Coronary artery (tissue), 2 donors: Measurements from ENCODE around the gene TUNAR.

Source experiments
- DNase-seq: peaks from one replicate; pipeline ENCODE4 v3.0.0-alpha.2; 2017; ENCODE audit warnings: low spot score
- H3K27ac ChIP-seq, 2 donors: fragments of 200-600 bp; sonication (generic); one replicate each; pipeline ENCODE4 v1.5.1; 2016 to 2019
- H3K4me3 ChIP-seq: fragments of 200-600 bp; sonication (generic); 2 replicates; pipeline ENCODE4 v1.5.1; 2016; ENCODE audit warnings: mild to moderate bottlenecking, moderate library complexity
- TF ChIP-seq, protein P1 (sequence below): fragments of 200-600 bp; sonication (generic); IDR thresholded peaks from one replicate; pipeline ENCODE4 v1.5.1; 2019; ENCODE audit warnings: antibody characterized with exemption

Gene TUNAR

DNA sequence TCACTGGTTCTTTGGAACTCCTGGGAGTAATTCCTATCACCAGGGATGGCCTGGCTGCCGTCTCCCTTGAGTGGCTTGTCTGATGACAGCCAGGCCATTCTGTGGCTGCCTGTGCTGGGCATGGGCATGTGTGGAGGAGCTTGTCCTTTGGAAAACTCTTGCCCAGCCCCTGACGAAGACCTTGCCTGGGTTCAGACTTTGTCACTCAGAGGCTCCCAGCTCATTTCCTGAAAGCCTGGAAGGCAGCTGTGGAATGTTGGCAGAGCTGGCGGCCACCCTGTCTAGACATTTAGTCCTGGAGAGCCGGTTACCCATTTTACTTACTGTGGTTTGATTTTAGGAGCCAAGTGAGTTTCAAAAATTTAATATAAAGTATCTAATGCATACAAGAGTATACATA is 34.0 kb downstream of the TUNAR start:
- no peak overlapping the region for H3K4me3 ChIP-seq
- TF ChIP-seq, protein P1, sequence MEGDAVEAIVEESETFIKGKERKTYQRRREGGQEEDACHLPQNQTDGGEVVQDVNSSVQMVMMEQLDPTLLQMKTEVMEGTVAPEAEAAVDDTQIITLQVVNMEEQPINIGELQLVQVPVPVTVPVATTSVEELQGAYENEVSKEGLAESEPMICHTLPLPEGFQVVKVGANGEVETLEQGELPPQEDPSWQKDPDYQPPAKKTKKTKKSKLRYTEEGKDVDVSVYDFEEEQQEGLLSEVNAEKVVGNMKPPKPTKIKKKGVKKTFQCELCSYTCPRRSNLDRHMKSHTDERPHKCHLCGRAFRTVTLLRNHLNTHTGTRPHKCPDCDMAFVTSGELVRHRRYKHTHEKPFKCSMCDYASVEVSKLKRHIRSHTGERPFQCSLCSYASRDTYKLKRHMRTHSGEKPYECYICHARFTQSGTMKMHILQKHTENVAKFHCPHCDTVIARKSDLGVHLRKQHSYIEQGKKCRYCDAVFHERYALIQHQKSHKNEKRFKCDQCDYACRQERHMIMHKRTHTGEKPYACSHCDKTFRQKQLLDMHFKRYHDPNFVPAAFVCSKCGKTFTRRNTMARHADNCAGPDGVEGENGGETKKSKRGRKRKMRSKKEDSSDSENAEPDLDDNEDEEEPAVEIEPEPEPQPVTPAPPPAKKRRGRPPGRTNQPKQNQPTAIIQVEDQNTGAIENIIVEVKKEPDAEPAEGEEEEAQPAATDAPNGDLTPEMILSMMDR, result no peak
- DNase-seq, result no peak
- no peak overlapping the region for H3K27ac ChIP-seq

DNA sequence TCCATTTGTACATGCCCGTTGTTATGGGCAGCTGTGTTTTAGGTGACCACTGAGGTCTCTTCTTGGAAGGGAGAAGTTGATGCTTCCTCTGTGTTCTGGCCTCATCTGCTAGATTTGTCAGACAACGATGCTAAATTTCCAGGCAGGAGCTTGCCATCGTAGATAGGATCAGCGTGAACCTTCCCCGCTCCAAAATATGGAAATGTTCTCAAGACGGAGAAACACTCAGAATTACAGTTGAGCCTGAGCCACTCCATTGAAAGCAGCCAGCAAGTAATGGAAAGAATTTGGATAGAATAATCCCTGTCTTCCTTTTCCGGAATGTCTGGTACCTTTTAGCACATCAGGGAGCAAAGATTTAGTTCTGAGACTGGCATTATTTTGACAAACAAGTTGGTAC is 34.8 kb downstream of the TUNAR start:
- TF ChIP-seq, protein P1, result no peak
- no peak overlapping the region for H3K4me3 ChIP-seq
- DNase-seq, result no peak
- H3K27ac ChIP-seq, result no peak overlapping the region

DNA sequence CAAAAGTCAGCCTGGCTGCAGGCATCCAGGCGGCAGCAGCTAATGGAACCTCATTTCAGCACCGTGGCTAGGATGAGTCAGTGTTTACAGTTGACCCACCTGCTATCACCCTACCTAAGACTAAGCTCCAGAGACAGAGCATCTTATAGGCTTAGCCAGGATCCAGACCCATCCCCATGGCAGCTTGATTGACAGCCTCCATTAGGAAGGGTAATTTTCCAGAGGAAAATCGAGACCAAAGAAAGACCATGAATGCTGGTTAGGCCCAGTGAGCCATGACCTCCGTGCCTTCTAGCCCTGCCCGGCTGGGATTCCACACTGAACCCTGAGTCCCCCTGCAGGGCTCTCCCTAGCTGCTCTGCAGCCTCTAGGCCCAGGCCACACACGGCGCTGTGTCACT is 38.7 kb downstream of the TUNAR start:
- DNase-seq, result no peak
- Histone ChIP-seq H3K4me3 (no peak overlapping the region), H3K27ac (no peak overlapping the region)
- TF ChIP-seq, protein P1, result no peak

DNA sequence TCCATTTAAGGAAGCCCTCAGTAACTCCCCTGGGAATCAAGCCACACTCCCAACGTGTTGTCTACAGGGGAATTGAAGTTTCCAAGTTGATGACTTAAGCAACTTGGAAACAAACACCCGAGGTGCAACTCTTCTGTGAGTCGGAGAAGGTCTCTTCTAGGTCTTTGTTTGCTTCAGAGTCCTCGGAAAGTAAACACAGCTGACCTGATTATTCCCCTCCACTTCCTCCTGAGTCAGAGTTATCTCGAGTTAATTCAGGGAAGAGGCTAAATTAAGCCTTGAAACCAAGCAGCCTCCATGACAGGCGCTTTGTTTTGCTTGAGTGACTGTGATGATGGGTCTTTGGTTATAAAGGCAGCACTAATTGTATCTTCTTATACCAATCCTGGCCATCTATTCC is 41.8 kb downstream of the TUNAR start:
- DNase-seq, result no peak
- H3K27ac ChIP-seq, result no peak overlapping the region
- TF ChIP-seq, protein P1, result no peak
- no peak overlapping the region for H3K4me3 ChIP-seq

DNA sequence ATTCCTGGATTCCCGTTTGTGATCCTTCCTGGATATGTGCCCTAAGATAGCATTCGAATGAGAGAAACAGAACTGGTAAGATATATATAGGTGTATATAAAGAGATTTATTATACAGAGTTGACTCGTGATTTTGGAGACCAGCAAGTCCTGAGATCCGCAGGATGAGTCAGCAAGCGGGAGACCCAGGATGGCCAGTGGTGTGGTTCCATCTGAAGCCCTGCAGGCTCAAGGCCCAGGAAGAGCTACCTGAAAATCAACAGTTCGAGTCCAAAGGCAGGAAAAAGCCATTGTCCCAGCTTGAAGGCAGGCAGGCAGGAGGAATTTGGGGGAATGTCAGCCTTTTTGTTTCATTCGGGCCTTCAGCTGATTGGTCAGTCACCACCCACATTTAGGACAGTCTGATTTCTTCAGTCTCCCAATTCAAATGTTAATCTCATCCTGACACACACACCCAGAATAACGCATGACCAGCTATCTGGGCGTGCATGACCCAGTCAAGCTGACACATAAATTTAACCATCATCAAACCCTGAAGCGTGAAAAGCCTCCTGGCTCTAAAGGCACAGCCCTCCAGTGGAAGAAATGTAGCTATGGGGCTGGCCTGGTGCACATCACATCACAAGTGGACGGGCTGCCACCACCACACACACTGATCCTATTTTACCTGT is 44.3 kb downstream of the TUNAR start:
- TF ChIP-seq, protein P1, result no peak
- DNase-seq, result no peak
- Histone ChIP-seq H3K27ac (no peak overlapping the region), H3K4me3 (no peak overlapping the region)

DNA sequence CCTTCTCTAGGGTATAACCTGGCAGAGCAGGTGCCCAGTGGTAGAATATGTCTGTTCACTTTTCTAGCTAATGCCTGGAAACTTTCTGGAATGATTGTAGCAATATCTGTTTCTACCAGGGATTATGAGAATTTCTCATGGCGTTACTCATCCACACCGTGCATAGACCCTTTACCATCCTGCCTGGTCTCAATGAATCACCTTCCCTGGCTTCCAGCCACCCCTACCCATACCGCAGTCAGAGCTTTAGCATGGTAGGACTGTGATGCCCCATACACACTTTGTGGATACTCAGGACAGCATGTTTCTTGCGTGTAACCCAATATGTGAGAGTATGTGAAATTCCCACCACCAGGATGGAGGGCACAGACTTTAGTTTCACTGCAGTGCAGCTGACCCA is 45.4 kb downstream of the TUNAR start:
- TF ChIP-seq, protein P1, result no peak
- no peak for DNase-seq
- no peak overlapping the region for H3K4me3 ChIP-seq
- no peak overlapping the region for H3K27ac ChIP-seq

DNA sequence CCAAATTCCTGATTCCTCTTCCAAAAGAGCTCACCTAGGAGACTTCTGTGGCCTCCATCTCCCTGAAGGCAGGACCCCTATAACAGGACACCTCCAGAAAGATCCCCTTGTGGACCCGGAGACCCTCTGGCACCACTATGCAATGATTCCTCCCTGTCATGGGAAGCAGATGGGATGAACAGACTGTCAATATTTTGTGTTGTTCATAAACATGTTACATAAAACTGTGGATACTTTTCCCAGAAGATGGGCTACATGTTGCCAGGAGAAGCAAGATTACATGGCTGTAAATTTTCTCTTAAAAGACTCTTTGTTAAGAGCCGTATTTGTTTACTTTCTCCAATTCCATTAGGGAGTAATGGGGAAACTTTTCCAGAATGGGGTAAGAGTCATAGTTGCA is 52.1 kb downstream of the TUNAR start:
- TF ChIP-seq, protein P1, result no peak
- DNase-seq, result no peak
- Histone ChIP-seq H3K4me3 (no peak overlapping the region), H3K27ac (no peak overlapping the region)
